Prostate gland (tissue), 2 donors: ENCODE data around the gene UMPS. TPM values are rescaled to one million over a fixed set of nuclear protein-coding genes. Genes with fewer than 3 reads are reported as not detected.
"Not testable (repeated sequence)": the region's sequence is repeated elsewhere in the genome, so short reads cannot be mapped to it uniquely, and the experiment has no call there.

Experiments used
- DNase-seq: peaks from one replicate; pipeline ENCODE4 v3.0.0-alpha.2; 2019; ENCODE audit warnings: low spot score
- H3K27ac ChIP-seq, 2 donors: fragments of 200-600 bp; sonication (generic); 2 replicates each; pipeline ENCODE4 v1.5.1; 2017 to 2019
- H3K27me3 ChIP-seq: fragments of 200-600 bp; sonication (generic); replicated peaks from 2 replicates; pipeline ENCODE4 v1.5.1; 2019; ENCODE audit not compliant: insufficient read depth
- H3K36me3 ChIP-seq, 2 donors: fragments of 200-600 bp; sonication (generic); 1 replicate in 1 of 2; 2 replicates in 1 of 2; pipeline versions ENCODE4 v1.5.1 to v1.8.1; 2017 to 2019
- H3K4me1 ChIP-seq: fragments of 200-600 bp; sonication (generic); replicated peaks from 2 replicates; pipeline ENCODE4 v1.5.1; 2019
- H3K4me3 ChIP-seq, 2 donors: fragments of 200-600 bp; sonication (generic); 2 replicates each; pipeline ENCODE4 v1.5.1; 2017 to 2019
- H3K9me3 ChIP-seq: fragments of 200-600 bp; sonication (generic); 2 replicates; pipeline ENCODE4 v1.5.1; 2017
- POLR2A ChIP-seq: fragments of 450-650 bp; IDR thresholded peaks from one replicate; pipeline ENCODE4 v1.6.1; 2016; ENCODE audit warnings: antibody characterized with exemption, mild to moderate bottlenecking
- POLR2AphosphoS5 ChIP-seq: sonication (generic); formaldehyde crosslinking; IDR thresholded peaks from one replicate; pipeline ENCODE4 v1.6.1; 2017; ENCODE audit warnings: antibody characterized with exemption
- WGBS: methylation state at CpG from one replicate; pipeline ENCODE4 v1.1.5; 2018; 5-methylcytosine and 5-hydroxymethylcytosine counted together
- intact Hi-C: fragments of 100-400 bp; cut with DNase I; formaldehyde crosslinking; loops from one replicate; pipeline ENCODE4 v1.14.2; 2022
- total RNA-seq, 2 donors: library from RNA; depleted of rRNA; stranded (reverse); fragments of >200 nt; gene quantifications; one replicate each; pipeline ENCODE4 v1.1.0, GENCODE V29; 2016
- TF ChIP-seq, protein P1 (sequence below), 4 experiments: fragments of 200-600 bp in 2 of 4; fragments of 450-650 bp in 2 of 4; sonication (generic) in 2 of 4; IDR thresholded peaks; 1 replicate in 3 of 4; 2 replicates in 1 of 4; pipeline ENCODE4 v1.5.1; 2016 to 2019; ENCODE audit warnings: antibody characterized with exemption in 4 of 4, mild to moderate bottlenecking in 2 of 4, moderate library complexity in 2 of 4

UMPS gene
- total RNA-seq, 2 donors from 2014 or later, result 22.2 to 23.5 TPM

GRCh38 chr3:124785973-124786372 lies 55.7 kb downstream of the UMPS start:
- H3K36me3 ChIP-seq, result no peaks in the 10 kb centered on the region
- 76% methylated on average over 3 of the region's 3 CpGs for WGBS
- TF ChIP-seq POLR2A (no peak), POLR2AphosphoS5 (no peak)
- TF ChIP-seq, protein P1, sequence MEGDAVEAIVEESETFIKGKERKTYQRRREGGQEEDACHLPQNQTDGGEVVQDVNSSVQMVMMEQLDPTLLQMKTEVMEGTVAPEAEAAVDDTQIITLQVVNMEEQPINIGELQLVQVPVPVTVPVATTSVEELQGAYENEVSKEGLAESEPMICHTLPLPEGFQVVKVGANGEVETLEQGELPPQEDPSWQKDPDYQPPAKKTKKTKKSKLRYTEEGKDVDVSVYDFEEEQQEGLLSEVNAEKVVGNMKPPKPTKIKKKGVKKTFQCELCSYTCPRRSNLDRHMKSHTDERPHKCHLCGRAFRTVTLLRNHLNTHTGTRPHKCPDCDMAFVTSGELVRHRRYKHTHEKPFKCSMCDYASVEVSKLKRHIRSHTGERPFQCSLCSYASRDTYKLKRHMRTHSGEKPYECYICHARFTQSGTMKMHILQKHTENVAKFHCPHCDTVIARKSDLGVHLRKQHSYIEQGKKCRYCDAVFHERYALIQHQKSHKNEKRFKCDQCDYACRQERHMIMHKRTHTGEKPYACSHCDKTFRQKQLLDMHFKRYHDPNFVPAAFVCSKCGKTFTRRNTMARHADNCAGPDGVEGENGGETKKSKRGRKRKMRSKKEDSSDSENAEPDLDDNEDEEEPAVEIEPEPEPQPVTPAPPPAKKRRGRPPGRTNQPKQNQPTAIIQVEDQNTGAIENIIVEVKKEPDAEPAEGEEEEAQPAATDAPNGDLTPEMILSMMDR (IDR thresholded peaks at IDR 0.05), result no peak
- H3K4me3 ChIP-seq, result no peak overlapping the region
- peak overlapping the region in 1 of 2 donors; percentile 50 for H3K27ac ChIP-seq
- intact Hi-C loops, result loop anchor here (2.0 kb wide), 1 partner anchor 115 kb away; no protein-coding TSS in a partner anchor
- H3K9me3 ChIP-seq, result no peaks in the 10 kb centered on the region
- no peaks in the 10 kb centered on the region for H3K27me3 ChIP-seq
- peaks cover 8% of the 10 kb centered on the region for H3K4me1 ChIP-seq
- no peak for DNase-seq

- Histone ChIP-seq H3K9me3 (no peaks in the 10 kb centered on the region), H3K4me1 (peaks cover 1% of the 10 kb centered on the region), H3K27me3 (no peaks in the 10 kb centered on the region), H3K4me3 (no peak overlapping the region), H3K36me3 (no peaks in the 10 kb centered on the region), H3K27ac (peak overlapping the region; percentile 29 to 50)
- TF ChIP-seq, protein P1 (IDR thresholded peaks at IDR 0.05), result peak; percentile 24 to 78 (median 63)
- TF ChIP-seq POLR2A, result no peak
- no peak for TF ChIP-seq POLR2AphosphoS5
- intact Hi-C loops, result loop anchor here (2.0 kb wide), 1 partner anchor 114 kb away; no protein-coding TSS in a partner anchor
- 41% methylated on average over 6 of the region's 6 CpGs for WGBS
- no peak for DNase-seq
Measured at GRCh38 chr3:124786511-124787241, 56.4 kb downstream of the UMPS start.

- Histone ChIP-seq H3K27ac (peak overlapping the region; percentile 29 to 50), H3K36me3 (no peaks in the 10 kb centered on the region)
- intact Hi-C loops, result loop anchor here (2.0 kb wide), 1 partner anchor 113 kb away; no protein-coding TSS in a partner anchor
Measured at GRCh38 chr3:124787476-124788195, 57.4 kb downstream of the UMPS start.

DNA sequence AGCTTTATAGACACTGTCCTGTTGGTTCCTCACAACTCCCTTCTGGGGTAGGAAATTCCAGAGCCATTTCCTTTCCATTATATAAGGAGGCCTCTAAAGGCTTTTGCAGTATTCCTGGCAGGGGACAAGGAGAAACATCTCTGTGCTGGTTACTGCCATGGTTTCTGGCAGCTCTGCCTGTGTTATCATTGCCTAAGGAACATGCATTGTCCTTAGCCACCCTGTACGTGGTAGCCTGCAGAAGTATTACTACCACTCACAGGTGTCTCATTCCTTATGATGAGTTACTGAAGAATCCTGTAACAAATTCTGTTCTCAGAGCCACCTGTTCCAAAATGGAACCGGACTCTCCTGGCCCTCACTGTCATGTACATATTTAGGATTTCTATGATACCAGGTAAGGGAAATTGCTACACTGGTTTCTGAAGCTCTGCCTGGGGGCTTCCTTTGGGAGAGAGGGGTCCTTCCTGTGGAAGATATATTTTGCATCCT lies 58.0 kb downstream of the UMPS start:
- H3K4me1 ChIP-seq, result no peaks in the 10 kb centered on the region
- no peaks in the 10 kb centered on the region for H3K9me3 ChIP-seq
- WGBS, result 91% methylated on average over 2 of the region's 2 CpGs
- no peaks in the 10 kb centered on the region for H3K27me3 ChIP-seq
- H3K27ac ChIP-seq, result no peak overlapping the region
- no peak overlapping the region for H3K4me3 ChIP-seq
- intact Hi-C loops, result no loop called here
- TF ChIP-seq POLR2AphosphoS5, result no peak
- TF ChIP-seq, protein P1 (IDR thresholded peaks at IDR 0.05), result no peak
- TF ChIP-seq POLR2A, result no peak
- no peaks in the 10 kb centered on the region for H3K36me3 ChIP-seq
- no peak for DNase-seq

More at GRCh38 chr3:124787476-124788195, 57.4 kb downstream of the UMPS start:
- no peak for TF ChIP-seq POLR2A
- TF ChIP-seq, protein P1 (IDR thresholded peaks at IDR 0.05), result no peak
- TF ChIP-seq POLR2AphosphoS5, result no peak
- H3K27me3 ChIP-seq, result no peaks in the 10 kb centered on the region
- H3K4me1 ChIP-seq, result no peaks in the 10 kb centered on the region
- H3K4me3 ChIP-seq, result no peak overlapping the region
- 82% methylated on average over 3 of the region's 3 CpGs for WGBS
- H3K9me3 ChIP-seq, result no peaks in the 10 kb centered on the region
- no peak for DNase-seq

GRCh38 chr3:124789103-124789502 lies 58.9 kb downstream of the UMPS start:
- H3K4me3 ChIP-seq, H3K9me3 ChIP-seq, DNase-seq, H3K27me3 ChIP-seq, intact Hi-C loops, H3K36me3 ChIP-seq, H3K4me1 ChIP-seq, H3K27ac ChIP-seq: not testable (repeated sequence)
- 72% methylated on average over 2 of the region's 5 CpGs for WGBS
